Activated CD4-positive, alpha-beta T cell treated with anti-CD3 and anti-CD28 coated beads, Interleukin-2, Interleukin-6, amounts not matched to agents 100 ng/mL and 50 ng/mL, durations not matched to agents 16 hours and 8 hours (primary cell): ENCODE results near the gene PHYKPL.

Experiments
- DNase-seq: peaks from one replicate; pipeline ENCODE4 v3.0.0-alpha.2; 2020

Gene PHYKPL

DNA sequence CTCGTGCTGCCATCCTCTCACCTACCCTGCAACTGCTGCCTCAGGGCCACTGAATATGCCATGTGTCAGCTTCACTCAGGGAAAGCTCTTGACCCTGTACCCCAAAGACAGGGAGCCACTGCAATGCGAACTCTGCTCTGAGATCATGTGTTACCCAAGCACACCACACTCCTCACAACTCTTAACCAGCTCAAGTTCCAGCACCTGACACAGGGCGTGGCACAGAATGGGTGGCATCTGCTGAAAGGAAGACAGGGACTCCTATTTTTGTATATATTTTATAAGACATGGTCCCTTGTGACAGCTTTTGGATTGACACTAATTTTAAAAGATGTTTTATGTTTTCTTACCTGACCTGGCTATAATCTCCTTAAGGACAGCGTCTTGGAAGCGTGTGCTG is 10.7 kb downstream of the PHYKPL start:
- no peak for DNase-seq

DNA sequence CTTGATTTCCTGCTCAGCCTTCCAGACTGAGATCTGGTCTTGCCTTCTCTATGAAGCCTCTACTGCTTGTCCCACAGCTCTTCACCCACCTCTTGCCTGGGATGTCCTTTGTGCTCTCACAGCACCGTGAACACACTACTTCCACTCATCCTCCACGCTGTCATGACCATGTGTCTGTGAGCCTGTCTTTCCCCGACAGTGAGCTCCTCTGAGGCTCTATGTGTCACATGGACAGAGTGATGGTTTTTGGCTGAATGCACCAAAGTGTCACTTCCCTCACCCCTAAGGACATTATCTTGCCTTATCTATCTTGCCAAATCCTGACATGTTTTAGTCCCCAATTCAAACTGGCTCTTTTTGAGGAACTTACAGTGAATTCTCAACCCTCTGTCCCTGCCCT is 11.3 kb downstream of the PHYKPL start:
- no peak for DNase-seq

- no peak for DNase-seq
These were observed 13.8 kb downstream of the PHYKPL start for GRCh38 chr5:178218827-178219226.

- DNase-seq = no peak
These were observed 14.3 kb downstream of the PHYKPL start for GRCh38 chr5:178218237-178218776.

DNA sequence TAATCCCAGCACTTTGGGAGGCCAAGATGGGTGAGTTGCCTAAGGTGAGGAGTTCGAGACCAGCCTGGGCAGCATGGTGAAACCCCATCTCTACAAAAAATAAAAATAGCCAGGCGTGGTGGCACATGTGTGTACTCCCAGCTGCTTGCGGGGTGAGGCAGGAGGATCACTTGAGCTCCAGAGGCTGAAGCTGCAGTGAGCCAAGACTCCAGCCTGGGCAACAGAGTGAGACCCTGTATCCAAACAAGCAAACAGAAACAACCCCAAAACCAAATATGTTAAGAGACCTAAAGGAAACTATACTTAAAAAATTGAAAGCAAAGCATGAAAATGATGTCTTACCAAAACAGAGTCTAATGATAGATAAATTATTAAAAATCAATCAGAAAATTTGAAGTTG is 15.8 kb downstream of the PHYKPL start:
- DNase-seq = no peak

- no peak for DNase-seq
These were observed 16.5 kb downstream of the PHYKPL start for GRCh38 chr5:178216088-178216534.

GRCh38 chr5:178215280-178216002 is 17.2 kb downstream of the PHYKPL start:
- DNase-seq = no peak

GRCh38 chr5:178214160-178214803 is 18.3 kb downstream of the PHYKPL start:
- DNase-seq = no peak

GRCh38 chr5:178213748-178214151 is 18.9 kb downstream of the PHYKPL start:
- DNase-seq = no peak

- no peak for DNase-seq
These were observed 19.6 kb downstream of the PHYKPL start for GRCh38 chr5:178213003-178213461.

DNA sequence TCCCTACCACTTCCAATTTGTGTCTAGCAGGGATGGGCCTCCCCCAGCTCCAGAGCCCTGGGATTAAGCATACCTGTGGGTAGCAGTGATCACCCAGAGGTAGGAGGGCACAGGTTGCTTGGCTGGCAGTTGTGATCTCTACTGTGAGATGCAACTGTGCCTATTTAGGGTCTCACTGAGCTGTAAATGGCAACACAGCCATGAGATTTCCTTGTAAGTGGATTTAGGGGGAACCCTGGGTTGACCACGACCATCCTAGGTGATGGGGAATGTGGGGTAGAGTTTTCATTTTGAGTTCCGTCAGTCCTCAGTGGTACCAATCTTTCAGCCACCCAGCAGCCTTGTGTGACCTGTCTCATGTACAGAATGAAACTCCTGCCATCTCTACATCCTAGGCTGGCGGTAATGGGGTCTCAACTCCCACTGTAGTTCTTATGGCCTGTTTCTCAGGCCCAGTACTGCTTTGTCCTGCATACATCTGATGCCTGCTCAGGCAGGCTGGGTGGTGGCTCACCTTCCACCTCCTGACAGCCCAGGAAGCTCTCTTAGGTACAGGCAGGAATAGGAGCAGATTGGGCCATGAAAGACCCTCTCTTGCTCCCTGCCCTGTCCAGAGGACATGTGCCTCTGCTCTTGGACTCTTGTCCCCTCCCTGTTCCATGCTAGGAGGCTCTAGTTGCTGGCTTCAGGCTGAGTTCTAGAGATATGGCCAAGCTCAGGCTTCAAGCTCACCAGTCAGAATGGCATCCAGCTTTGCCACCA is 20.2 kb downstream of the PHYKPL start:
- no peak for DNase-seq

- DNase-seq = no peak
These were observed 21.2 kb downstream of the PHYKPL start for GRCh38 chr5:178211095-178212048.

GRCh38 chr5:178210686-178211085 is 21.9 kb downstream of the PHYKPL start:
- no peak for DNase-seq

DNA sequence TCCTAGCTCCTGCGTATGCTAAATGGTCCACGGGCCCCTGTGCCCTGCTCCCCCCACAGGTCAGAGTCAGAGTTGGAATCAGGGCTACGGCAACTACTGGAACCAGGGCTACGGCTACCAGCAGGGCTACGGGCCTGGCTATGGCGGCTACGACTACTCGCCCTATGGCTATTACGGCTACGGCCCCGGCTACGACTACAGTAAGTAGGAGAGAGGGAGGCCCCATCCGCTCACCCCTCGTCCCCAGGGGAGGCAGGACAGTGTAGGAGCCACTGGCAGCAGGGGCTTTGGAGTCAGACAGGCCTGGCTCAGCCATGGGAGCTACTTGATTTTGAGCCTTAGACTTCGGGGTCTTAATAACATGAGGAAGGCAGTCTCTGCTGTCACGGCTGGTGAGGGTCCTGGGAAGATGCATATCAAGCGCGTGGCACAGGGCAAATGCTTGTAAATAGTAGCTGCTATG is 22.5 kb downstream of the PHYKPL start:
- no peak for DNase-seq

DNA sequence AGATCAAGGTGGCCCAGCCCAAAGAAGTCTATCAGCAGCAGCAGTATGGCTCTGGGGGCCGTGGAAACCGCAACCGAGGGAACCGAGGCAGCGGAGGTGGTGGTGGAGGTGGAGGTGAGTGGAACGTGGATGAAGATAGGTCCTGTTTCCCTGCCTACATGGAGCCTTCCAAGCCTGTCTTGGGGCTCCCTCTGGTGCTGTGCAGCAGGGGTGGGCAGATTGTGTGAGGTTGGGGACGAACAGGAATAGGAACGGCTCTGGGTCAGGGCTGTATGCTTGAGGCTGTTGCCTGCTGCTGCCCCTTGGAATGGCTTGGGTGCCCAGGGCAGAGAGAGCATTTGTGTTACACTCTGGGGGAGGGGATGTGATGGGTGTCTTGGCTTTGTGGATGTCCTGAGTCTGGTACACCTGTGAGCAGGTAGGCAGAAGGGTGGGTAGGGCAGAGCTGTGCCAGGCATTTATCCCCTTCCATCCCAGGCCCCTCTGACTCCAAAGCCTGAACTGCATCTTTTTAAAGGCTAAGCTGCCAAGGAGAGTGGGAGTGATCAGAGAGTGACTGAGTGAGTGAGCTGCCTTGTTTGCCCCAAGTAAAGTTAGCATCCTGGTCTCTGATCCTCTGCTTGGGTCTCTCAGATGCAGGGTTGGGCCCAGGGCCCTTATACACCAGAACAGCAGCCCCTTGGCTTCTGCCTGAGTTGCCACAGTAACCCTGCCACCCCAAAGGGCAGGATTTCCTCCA is 23.1 kb downstream of the PHYKPL start:
- DNase-seq = no peak

DNA sequence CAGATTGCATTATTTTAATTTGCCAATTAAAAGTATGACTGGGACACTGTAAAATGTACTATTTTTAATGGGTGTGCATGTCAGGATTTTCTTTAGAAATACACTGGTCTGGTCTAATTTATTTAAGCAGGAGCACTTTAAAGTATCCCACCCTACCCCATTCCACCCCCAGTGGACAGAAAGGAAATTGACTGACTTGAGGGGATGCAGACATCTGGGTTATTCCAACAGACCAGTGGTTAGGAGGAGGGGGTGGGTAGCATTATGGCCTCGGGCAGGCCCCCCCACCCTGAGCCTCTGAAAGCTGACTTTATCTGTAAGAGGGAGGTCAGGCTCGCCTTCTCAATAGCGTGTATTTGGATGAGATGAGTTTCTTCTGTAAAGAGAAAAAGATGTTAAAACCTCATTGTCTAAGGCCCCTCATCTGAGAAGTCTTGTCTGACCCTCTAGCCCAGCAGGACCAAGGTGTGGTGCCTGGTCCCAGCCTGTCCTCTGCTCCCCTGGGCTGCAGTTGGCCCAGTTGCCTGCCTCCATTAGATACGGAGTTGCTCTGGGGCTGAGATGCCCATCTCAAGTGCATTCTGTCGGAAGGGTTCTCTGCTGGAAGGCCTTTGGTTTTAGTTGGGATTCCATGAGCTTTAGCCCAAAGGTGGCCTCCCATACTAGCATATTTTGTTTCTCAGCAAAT is 23.9 kb downstream of the PHYKPL start:
- DNase-seq = no peak

- DNase-seq = no peak
These were observed 24.7 kb downstream of the PHYKPL start for GRCh38 chr5:178207917-178208280.

GRCh38 chr5:178207183-178207916 is 25.3 kb downstream of the PHYKPL start:
- no peak for DNase-seq

- DNase-seq = no peak
These were observed 26.2 kb downstream of the PHYKPL start for GRCh38 chr5:178206166-178207101.
